GM23338 (cell line): Measurements from ENCODE around the gene SH3RF3. TPM values are rescaled to one million over a fixed set of nuclear protein-coding genes. Genes with fewer than 3 reads are reported as not detected.

Experiments used
- ATAC-seq: fragments of 200-7000 bp; cut with Tn5 transposase; 3 replicates; pipeline ENCODE4 v1.9.1; 2020
- DNase-seq: peaks from one replicate; pipeline ENCODE4 v3.0.0-alpha.2; 2015; ENCODE audit warnings: low spot score
- H2AFZ ChIP-seq: fragments of 200-600 bp; sonication (generic); 2 replicates; pipeline ENCODE4 v1.8.0; 2016; ENCODE audit warnings: antibody characterized with exemption, mild to moderate bottlenecking, moderate library complexity
- H3F3A ChIP-seq: fragments of 200-600 bp; sonication (generic); replicated peaks from 2 replicates; pipeline ENCODE4 v1.8.0; 2017; ENCODE audit warnings: antibody characterized with exemption, mixed run types, low read depth
- H3K27ac ChIP-seq: fragments of 200-600 bp; sonication (generic); 2 replicates; pipeline ENCODE4 v1.6.1; 2016; ENCODE audit warnings: low read depth
- H3K27me3 ChIP-seq: fragments of 200-600 bp; sonication (generic); 2 replicates; pipeline ENCODE4 v1.8.0; 2016; ENCODE audit warnings: mild to moderate bottlenecking, mixed run types, moderate library complexity; ENCODE audit not compliant: insufficient read depth
- H3K36me3 ChIP-seq: fragments of 200-600 bp; sonication (generic); 2 replicates; pipeline ENCODE4 v1.8.0; 2016; ENCODE audit warnings: mild to moderate bottlenecking; ENCODE audit not compliant: insufficient read depth
- H3K4me1 ChIP-seq: fragments of 200-600 bp; sonication (generic); 2 replicates; pipeline ENCODE4 v1.8.0; 2016; ENCODE audit warnings: mild to moderate bottlenecking, moderate library complexity; ENCODE audit not compliant: insufficient read depth
- H3K4me2 ChIP-seq: fragments of 200-600 bp; sonication (generic); 2 replicates; pipeline ENCODE4 v1.7.1; 2017; ENCODE audit warnings: mixed run types
- H3K4me3 ChIP-seq: fragments of 200-600 bp; sonication (generic); 2 replicates; pipeline ENCODE4 v1.6.1; 2016; ENCODE audit warnings: mixed run types
- H3K79me2 ChIP-seq: fragments of 200-600 bp; sonication (generic); replicated peaks from 2 replicates; pipeline ENCODE4 v1.8.0; 2017; ENCODE audit warnings: mild to moderate bottlenecking; ENCODE audit not compliant: insufficient read depth
- H3K9me2 ChIP-seq: fragments of 200-600 bp; sonication (generic); 2 replicates; pipeline ENCODE4 v1.8.0; 2017; ENCODE audit not compliant: insufficient read depth
- H4K20me1 ChIP-seq: fragments of 200-600 bp; sonication (generic); replicated peaks from 2 replicates; pipeline ENCODE4 v1.8.0; 2017; ENCODE audit warnings: mild to moderate bottlenecking; ENCODE audit not compliant: insufficient read depth
- H3K27ac Mint-ChIP-seq: 2 replicates; pipeline ENCODE4 v1.8.0; 2020; ENCODE audit warnings: inconsistent platforms, mild to moderate bottlenecking, moderate library complexity, mixed read lengths
- H3K27me3 Mint-ChIP-seq: 3 replicates; pipeline ENCODE4 v1.8.0; 2022; ENCODE audit warnings: low read depth, mild to moderate bottlenecking, moderate library complexity, mixed read lengths, inconsistent platforms; ENCODE audit not compliant: insufficient read depth, poor library complexity
- H3K36me3 Mint-ChIP-seq: 3 replicates; pipeline ENCODE4 v1.8.0; 2021; ENCODE audit warnings: low read depth, mild to moderate bottlenecking, inconsistent platforms, moderate library complexity, mixed read lengths
- H3K4me1 Mint-ChIP-seq: 3 replicates; pipeline ENCODE4 v1.8.0; 2020; ENCODE audit warnings: mild to moderate bottlenecking, inconsistent platforms, mixed read lengths
- H3K4me3 Mint-ChIP-seq: 3 replicates; pipeline ENCODE4 v1.8.0; 2021; ENCODE audit warnings: moderate library complexity, mild to moderate bottlenecking, inconsistent platforms, mixed read lengths
- H3K9me3 Mint-ChIP-seq: 3 replicates; pipeline ENCODE4 v1.8.0; 2020; ENCODE audit warnings: moderate library complexity, mild to moderate bottlenecking, inconsistent platforms, mixed read lengths
- CTCF ChIP-seq, 2 experiments: fragments of 200-600 bp in 1 of 2; sonication (generic) in 1 of 2; conservative IDR thresholded peaks; 2 replicates each; pipeline versions ENCODE4 v1.5.1 to v1.6.1; 2016 to 2017; ENCODE audit warnings: antibody characterized with exemption in 2 of 2, low read depth in 2 of 2, mild to moderate bottlenecking in 2 of 2, moderate library complexity in 1 of 2
- ETS1 ChIP-seq: IDR thresholded peaks from 2 replicates; pipeline ENCODE4 v1.6.1; 2016; ENCODE audit warnings: antibody characterized with exemption
- EZH2phosphoT487 ChIP-seq: fragments of 200-600 bp; sonication (generic); IDR thresholded peaks from one replicate; pipeline ENCODE4 v1.8.1; 2018; ENCODE audit warnings: antibody characterized with exemption; ENCODE audit not compliant: unreplicated experiment
- NANOG ChIP-seq: IDR thresholded peaks from 2 replicates; pipeline ENCODE4 v1.6.1; 2016; ENCODE audit warnings: antibody characterized with exemption, borderline replicate concordance
- POLR2AphosphoS5 ChIP-seq: IDR thresholded peaks from 2 replicates; pipeline ENCODE4 v1.6.1; 2016; ENCODE audit warnings: antibody characterized with exemption, low read depth
- REST ChIP-seq: IDR thresholded peaks from one replicate; pipeline ENCODE4 v1.6.1; 2018; ENCODE audit warnings: antibody characterized with exemption; ENCODE audit not compliant: unreplicated experiment
- STAT1 ChIP-seq: IDR thresholded peaks from one replicate; pipeline ENCODE4 v1.6.1; 2016; ENCODE audit warnings: antibody characterized with exemption; ENCODE audit not compliant: unreplicated experiment
- ZNF114 ChIP-seq: fragments of 250-450 bp; sonication (Bioruptor Pico); IDR thresholded peaks from 2 replicates; pipeline ENCODE4 v1.5.0; 2020; ENCODE audit warnings: mild to moderate bottlenecking, moderate library complexity
- polyA plus RNA-seq: library from polyadenylated mRNA; unstranded; fragments of >200 nt; fragmentation: Nextera tagmentation; extraction: Ambion mirVana; gene quantifications from 2 replicates; pipeline ENCODE4 v1.2.1, GENCODE V29; 2016
- total RNA-seq: library from RNA; depleted of rRNA; stranded (reverse); fragments of >200 nt; shearing (Covaris generic); gene quantifications from 2 replicates; pipeline ENCODE4 v1.2.3, GENCODE V29; 2014
- TF ChIP-seq, protein P1 (sequence below): fragments of 250-450 bp; sonication (Bioruptor Pico); IDR thresholded peaks from 2 replicates; pipeline ENCODE4 v1.5.0; 2020; ENCODE audit warnings: mild to moderate bottlenecking, moderate library complexity

Gene SH3RF3
- total and polyA plus RNA-seq, 2 experiments from 2014 or later = 0.11 to 0.63 TPM

GRCh38 chr2:109185338-109185737 lies 56.3 kb downstream of the SH3RF3 start (continued):
- TF ChIP-seq REST (no peak), ETS1 (no peak), EZH2phosphoT487 (no peak), POLR2AphosphoS5 (no peak), CTCF (conservative IDR thresholded peaks at IDR 0.05; ENCODE audit: low read depth in 2 of 2) (no peak), STAT1 (no peak), NANOG (no peak)

GRCh38 chr2:109185821-109186570 lies 57.0 kb downstream of the SH3RF3 start:
- H4K20me1 ChIP-seq = no peaks in the 10 kb centered on the region
- Mint-ChIP-seq H3K4me1 (no peaks in the 10 kb centered on the region), H3K4me3 (no peak overlapping the region), H3K9me3 (no peaks in the 10 kb centered on the region), H3K36me3 (no peaks in the 10 kb centered on the region), H3K27me3 (no peaks in the 10 kb centered on the region), H3K27ac (no peak overlapping the region)
- no peak overlapping the region for H3K4me3 ChIP-seq
- no peaks in the 10 kb centered on the region for H3K4me1 ChIP-seq
- no peak overlapping the region for H3K4me2 ChIP-seq
- no peaks in the 10 kb centered on the region for H3K79me2 ChIP-seq
- no peak for DNase-seq
- no peak overlapping the region for H3K27ac ChIP-seq
- H3F3A ChIP-seq = no peaks in the 10 kb centered on the region
- no peaks in the 10 kb centered on the region for H3K9me2 ChIP-seq
- H3K36me3 ChIP-seq = no peaks in the 10 kb centered on the region
- no peak overlapping the region for H2AFZ ChIP-seq
- no peaks in the 10 kb centered on the region for H3K27me3 ChIP-seq
- ATAC-seq = no peak
- no peak for TF ChIP-seq ZNF114 (CRISPR knock-in tag)
- TF ChIP-seq POLR2AphosphoS5 = no peak
- TF ChIP-seq CTCF (conservative IDR thresholded peaks at IDR 0.05; ENCODE audit: low read depth in 2 of 2) = no peak
- TF ChIP-seq, protein P1, sequence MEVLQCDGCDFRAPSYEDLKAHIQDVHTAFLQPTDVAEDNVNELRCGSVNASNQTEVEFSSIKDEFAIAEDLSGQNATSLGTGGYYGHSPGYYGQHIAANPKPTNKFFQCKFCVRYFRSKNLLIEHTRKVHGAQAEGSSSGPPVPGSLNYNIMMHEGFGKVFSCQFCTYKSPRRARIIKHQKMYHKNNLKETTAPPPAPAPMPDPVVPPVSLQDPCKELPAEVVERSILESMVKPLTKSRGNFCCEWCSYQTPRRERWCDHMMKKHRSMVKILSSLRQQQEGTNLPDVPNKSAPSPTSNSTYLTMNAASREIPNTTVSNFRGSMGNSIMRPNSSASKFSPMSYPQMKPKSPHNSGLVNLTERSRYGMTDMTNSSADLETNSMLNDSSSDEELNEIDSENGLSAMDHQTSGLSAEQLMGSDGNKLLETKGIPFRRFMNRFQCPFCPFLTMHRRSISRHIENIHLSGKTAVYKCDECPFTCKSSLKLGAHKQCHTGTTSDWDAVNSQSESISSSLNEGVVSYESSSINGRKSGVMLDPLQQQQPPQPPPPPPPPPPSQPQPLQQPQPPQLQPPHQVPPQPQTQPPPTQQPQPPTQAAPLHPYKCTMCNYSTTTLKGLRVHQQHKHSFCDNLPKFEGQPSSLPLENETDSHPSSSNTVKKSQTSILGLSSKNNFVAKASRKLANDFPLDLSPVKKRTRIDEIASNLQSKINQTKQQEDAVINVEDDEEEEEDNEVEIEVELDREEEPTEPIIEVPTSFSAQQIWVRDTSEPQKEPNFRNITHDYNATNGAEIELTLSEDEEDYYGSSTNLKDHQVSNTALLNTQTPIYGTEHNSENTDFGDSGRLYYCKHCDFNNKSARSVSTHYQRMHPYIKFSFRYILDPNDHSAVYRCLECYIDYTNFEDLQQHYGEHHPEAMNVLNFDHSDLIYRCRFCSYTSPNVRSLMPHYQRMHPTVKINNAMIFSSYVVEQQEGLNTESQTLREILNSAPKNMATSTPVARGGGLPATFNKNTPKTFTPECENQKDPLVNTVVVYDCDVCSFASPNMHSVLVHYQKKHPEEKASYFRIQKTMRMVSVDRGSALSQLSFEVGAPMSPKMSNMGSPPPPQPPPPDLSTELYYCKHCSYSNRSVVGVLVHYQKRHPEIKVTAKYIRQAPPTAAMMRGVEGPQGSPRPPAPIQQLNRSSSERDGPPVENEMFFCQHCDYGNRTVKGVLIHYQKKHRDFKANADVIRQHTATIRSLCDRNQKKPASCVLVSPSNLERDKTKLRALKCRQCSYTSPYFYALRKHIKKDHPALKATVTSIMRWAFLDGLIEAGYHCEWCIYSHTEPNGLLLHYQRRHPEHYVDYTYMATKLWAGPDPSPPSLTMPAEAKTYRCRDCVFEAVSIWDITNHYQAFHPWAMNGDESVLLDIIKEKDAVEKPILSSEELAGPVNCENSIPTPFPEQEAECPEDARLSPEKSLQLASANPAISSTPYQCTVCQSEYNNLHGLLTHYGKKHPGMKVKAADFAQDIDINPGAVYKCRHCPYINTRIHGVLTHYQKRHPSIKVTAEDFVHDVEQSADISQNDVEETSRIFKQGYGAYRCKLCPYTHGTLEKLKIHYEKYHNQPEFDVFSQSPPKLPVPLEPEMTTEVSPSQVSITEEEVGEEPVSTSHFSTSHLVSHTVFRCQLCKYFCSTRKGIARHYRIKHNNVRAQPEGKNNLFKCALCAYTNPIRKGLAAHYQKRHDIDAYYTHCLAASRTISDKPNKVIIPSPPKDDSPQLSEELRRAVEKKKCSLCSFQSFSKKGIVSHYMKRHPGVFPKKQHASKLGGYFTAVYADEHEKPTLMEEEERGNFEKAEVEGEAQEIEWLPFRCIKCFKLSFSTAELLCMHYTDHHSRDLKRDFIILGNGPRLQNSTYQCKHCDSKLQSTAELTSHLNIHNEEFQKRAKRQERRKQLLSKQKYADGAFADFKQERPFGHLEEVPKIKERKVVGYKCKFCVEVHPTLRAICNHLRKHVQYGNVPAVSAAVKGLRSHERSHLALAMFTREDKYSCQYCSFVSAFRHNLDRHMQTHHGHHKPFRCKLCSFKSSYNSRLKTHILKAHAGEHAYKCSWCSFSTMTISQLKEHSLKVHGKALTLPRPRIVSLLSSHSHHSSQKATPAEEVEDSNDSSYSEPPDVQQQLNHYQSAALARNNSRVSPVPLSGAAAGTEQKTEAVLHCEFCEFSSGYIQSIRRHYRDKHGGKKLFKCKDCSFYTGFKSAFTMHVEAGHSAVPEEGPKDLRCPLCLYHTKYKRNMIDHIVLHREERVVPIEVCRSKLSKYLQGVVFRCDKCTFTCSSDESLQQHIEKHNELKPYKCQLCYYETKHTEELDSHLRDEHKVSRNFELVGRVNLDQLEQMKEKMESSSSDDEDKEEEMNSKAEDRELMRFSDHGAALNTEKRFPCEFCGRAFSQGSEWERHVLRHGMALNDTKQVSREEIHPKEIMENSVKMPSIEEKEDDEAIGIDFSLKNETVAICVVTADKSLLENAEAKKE (CRISPR knock-in tag) = no peak
